H1 (cell line): Measurements from ENCODE around the gene VPS18. TPM values are rescaled to one million over a fixed set of nuclear protein-coding genes. Genes with fewer than 3 reads are reported as not detected.

Source experiments
- ASH2L ChIP-seq: fragments of 200-600, 300-600 bp; sonication (generic); IDR thresholded peaks from one replicate; pipeline ENCODE4 v1.7.1; 2017; ENCODE audit warnings: low read length
- BACH1 ChIP-seq: IDR thresholded peaks from 2 replicates; pipeline ENCODE4 v1.6.1; 2012; ENCODE audit warnings: low read length, improper control_type of control experiment
- BRCA1 ChIP-seq: IDR thresholded peaks from 2 replicates; pipeline ENCODE4 v1.6.1; 2012; ENCODE audit warnings: low read depth, low read length, improper control_type of control experiment
- CBX8 ChIP-seq: fragments of 300-800, 300-1000 bp; sonication (generic); IDR thresholded peaks from 2 replicates; pipeline ENCODE4 v1.7.1; 2016; ENCODE audit warnings: low read depth, low read length, borderline replicate concordance
- CHD2 ChIP-seq: IDR thresholded peaks from 2 replicates; pipeline ENCODE4 v1.6.1; 2012; ENCODE audit warnings: low read length, improper control_type of control experiment
- CTBP2 ChIP-seq: IDR thresholded peaks from 2 replicates; pipeline ENCODE4 v1.7.0; 2011; ENCODE audit warnings: borderline replicate concordance, mild to moderate bottlenecking, moderate library complexity, mixed read lengths, low read length; ENCODE audit not compliant: insufficient read depth, insufficient read length
- EGR1 ChIP-seq: IDR thresholded peaks from 2 replicates; pipeline ENCODE4 v1.6.1; 2011; ENCODE audit warnings: low read depth, low read length, borderline replicate concordance
- EP300 ChIP-seq, 2 experiments: IDR thresholded peaks; 1 replicate in 1 of 2; 2 replicates in 1 of 2; pipeline ENCODE4 v1.6.1; 2011 to 2012; ENCODE audit warnings: low read depth in 2 of 2, low read length in 2 of 2, mild to moderate bottlenecking in 2 of 2, borderline replicate concordance in 1 of 2, inconsistent platforms in 1 of 2, moderate library complexity in 1 of 2
- GABPA ChIP-seq: IDR thresholded peaks from 2 replicates; pipeline ENCODE4 v1.6.1; 2011; ENCODE audit warnings: mild to moderate bottlenecking, low read length, moderate library complexity, borderline replicate concordance; ENCODE audit not compliant: insufficient read depth
- GTF2F1 ChIP-seq: IDR thresholded peaks from 2 replicates; pipeline ENCODE4 v1.6.1; 2012; ENCODE audit warnings: low read depth, low read length, improper control_type of control experiment, borderline replicate concordance
- HDAC2 ChIP-seq, 2 experiments: fragments of 300-600 bp in 1 of 2; sonication (generic) in 1 of 2; IDR thresholded peaks; 2 replicates each; pipeline ENCODE4 v1.6.1; 2011 to 2012; ENCODE audit warnings: low read depth in 2 of 2, low read length in 2 of 2, mild to moderate bottlenecking in 2 of 2, moderate library complexity in 2 of 2, borderline replicate concordance in 1 of 2, inconsistent platforms in 1 of 2
- JUN ChIP-seq: IDR thresholded peaks from 2 replicates; pipeline ENCODE4 v1.6.1; 2011; ENCODE audit warnings: low read depth, mild to moderate bottlenecking, improper control_type of control experiment, low read length
- KDM4A ChIP-seq: IDR thresholded peaks from one replicate; pipeline ENCODE4 v1.7.1; 2012; ENCODE audit warnings: low read depth, mild to moderate bottlenecking, moderate library complexity, low read length, inconsistent platforms; ENCODE audit not compliant: severe bottlenecking
- NANOG ChIP-seq: IDR thresholded peaks from 2 replicates; pipeline ENCODE4 v1.6.1; 2011; ENCODE audit warnings: low read length, low read depth, mild to moderate bottlenecking, inconsistent platforms; ENCODE audit not compliant: insufficient read depth, poor library complexity, severe bottlenecking
- NRF1 ChIP-seq: IDR thresholded peaks from 2 replicates; pipeline ENCODE4 v1.6.1; 2011; ENCODE audit warnings: mild to moderate bottlenecking, low read depth, low read length, improper control_type of control experiment
- POLR2A ChIP-seq, 2 experiments: IDR thresholded peaks; 1 replicate in 1 of 2; 2 replicates in 1 of 2; pipeline ENCODE4 v1.6.1; 2011; ENCODE audit warnings: low read depth in 2 of 2, low read length in 2 of 2, mild to moderate bottlenecking in 2 of 2; ENCODE audit errors: control extremely low read depth in 1 of 2
- POU5F1 ChIP-seq: IDR thresholded peaks from 2 replicates; pipeline ENCODE4 v1.6.1; 2011; ENCODE audit warnings: low read depth, mild to moderate bottlenecking, low read length, moderate library complexity
- SIN3A ChIP-seq, 2 experiments: IDR thresholded peaks in 1 of 2; conservative IDR thresholded peaks in 1 of 2; 2 replicates each; pipeline ENCODE4 v1.6.1; 2011 to 2012; ENCODE audit warnings: low read length in 2 of 2, improper control_type of control experiment in 1 of 2, low read depth in 1 of 2, mild to moderate bottlenecking in 1 of 2
- SP4 ChIP-seq: IDR thresholded peaks from 2 replicates; pipeline ENCODE4 v1.6.1; 2012; ENCODE audit warnings: low read length, inconsistent platforms
- SRF ChIP-seq: IDR thresholded peaks from 2 replicates; pipeline ENCODE4 v1.6.1; 2011; ENCODE audit warnings: mild to moderate bottlenecking, low read depth, low read length, moderate library complexity
- SUZ12 ChIP-seq: fragments of 200-600 bp; sonication (generic); IDR thresholded peaks from 2 replicates; pipeline ENCODE4 v1.6.1; 2012; ENCODE audit warnings: mild to moderate bottlenecking, inconsistent platforms, low read length, moderate library complexity, mixed read lengths
- TAF1 ChIP-seq: IDR thresholded peaks from 2 replicates; pipeline ENCODE4 v1.6.1; 2011; ENCODE audit warnings: mild to moderate bottlenecking, low read depth, low read length
- TBP ChIP-seq: IDR thresholded peaks from 2 replicates; pipeline ENCODE4 v1.6.1; 2011; ENCODE audit warnings: low read depth, low read length, improper control_type of control experiment
- polyA plus RNA-seq, 7 experiments: library from polyadenylated mRNA; depleted of rRNA in 3 of 7; stranded (reverse) in 5 of 7; unstranded in 2 of 7; fragments of >200 nt in 5 of 7; fragments of 200-250 nt in 2 of 7; gene quantifications; 1 replicate in 5 of 7; 2 replicates in 1 of 7; 4 replicates in 1 of 7; pipeline versions ENCODE4 v1.2.1 to v1.2.3, GENCODE V29; 2011 to 2013; ENCODE audit warnings: missing spikeins in 2 of 7, mixed read lengths in 2 of 7
- total RNA-seq: library from RNA; stranded (reverse); fragmentation: NEBNext Ultra II Directional; extraction: Animal tissue kit (Norgen Biotek cat#: 25700); gene quantifications from 2 replicates; pipeline ENCODE4 v1.2.1, GENCODE V29; 2021
- TF ChIP-seq, protein P1 (sequence below): IDR thresholded peaks from 2 replicates; pipeline ENCODE4 v1.6.1; 2011; ENCODE audit warnings: low read length, improper control_type of control experiment

Gene VPS18
- total and polyA plus RNA-seq, 2 of the 8 experiments (the other 6 are each of a cell fraction or from before 2014, with no cell fraction given): 28.9 to 32.7 TPM

DNA sequence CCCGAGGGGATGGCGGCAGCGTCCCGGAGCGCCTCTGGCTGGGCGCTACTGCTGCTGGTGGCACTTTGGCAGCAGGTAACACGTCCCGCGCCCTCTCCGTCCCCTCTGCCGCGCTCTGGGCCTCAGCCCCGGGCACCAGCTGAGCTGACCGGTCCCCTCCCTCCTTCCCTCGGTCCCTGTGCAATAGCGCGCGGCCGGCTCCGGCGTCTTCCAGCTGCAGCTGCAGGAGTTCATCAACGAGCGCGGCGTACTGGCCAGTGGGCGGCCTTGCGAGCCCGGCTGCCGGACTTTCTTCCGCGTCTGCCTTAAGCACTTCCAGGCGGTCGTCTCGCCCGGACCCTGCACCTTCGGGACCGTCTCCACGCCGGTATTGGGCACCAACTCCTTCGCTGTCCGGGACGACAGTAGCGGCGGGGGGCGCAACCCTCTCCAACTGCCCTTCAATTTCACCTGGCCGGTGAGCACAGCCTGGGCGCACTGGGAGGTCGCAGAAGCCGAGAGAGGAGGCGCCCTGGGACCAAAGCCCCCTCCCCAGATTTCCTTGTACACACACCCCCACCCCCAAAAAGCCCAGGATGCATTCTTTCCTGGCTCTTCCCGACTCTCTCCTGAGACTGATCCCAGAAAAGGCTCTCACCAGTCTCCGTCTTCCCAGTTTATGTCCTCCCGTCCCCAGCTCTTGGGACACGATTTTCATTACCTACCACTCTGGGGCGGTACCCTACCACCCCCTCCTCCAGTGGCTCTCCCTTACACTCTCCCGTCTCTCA is 35.6 kb downstream of the VPS18 start (continued):
- TF ChIP-seq EP300 (IDR thresholded peaks at IDR 0.05; ENCODE audit: borderline replicate concordance in 1 of 2, low read depth in 2 of 2, low read length in 2 of 2) (no peak), BRCA1 (no peak), GTF2F1 (no peak), ASH2L (no peak), SUZ12 (peak; percentile 76), JUN (no peak), POU5F1 (no peak), NANOG (no peak), SIN3A (conservative IDR thresholded peaks at IDR 0.05 in 1 of 2, IDR thresholded peaks at IDR 0.05 in 1 of 2; ENCODE audit: low read depth in 1 of 2, low read length in 2 of 2) (no peak), TAF1 (no peak), NRF1 (no peak), GABPA (no peak), HDAC2 (IDR thresholded peaks at IDR 0.05; ENCODE audit: borderline replicate concordance in 1 of 2, low read depth in 2 of 2, low read length in 2 of 2) (no peak), EGR1 (no peak), CTBP2 (no peak), KDM4A (no peak), SRF (no peak), BACH1 (no peak), CHD2 (no peak), TBP (peak; percentile 17; the same call in 1 of the 2 replicates), POLR2A (IDR thresholded peaks at IDR 0.05; ENCODE audit: control extremely low read depth in 1 of 2, low read depth in 2 of 2, low read length in 2 of 2) (no peak; a peak in 1 of 3 replicates), CBX8 (no peak), SP4 (no peak)
- TF ChIP-seq, protein P1, sequence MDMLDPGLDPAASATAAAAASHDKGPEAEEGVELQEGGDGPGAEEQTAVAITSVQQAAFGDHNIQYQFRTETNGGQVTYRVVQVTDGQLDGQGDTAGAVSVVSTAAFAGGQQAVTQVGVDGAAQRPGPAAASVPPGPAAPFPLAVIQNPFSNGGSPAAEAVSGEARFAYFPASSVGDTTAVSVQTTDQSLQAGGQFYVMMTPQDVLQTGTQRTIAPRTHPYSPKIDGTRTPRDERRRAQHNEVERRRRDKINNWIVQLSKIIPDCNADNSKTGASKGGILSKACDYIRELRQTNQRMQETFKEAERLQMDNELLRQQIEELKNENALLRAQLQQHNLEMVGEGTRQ: no peak
